Measurements from ENCODE around the gene UPK1B.
"Not testable (repeated sequence)": the region's sequence is repeated elsewhere in the genome, so short reads cannot be mapped to it uniquely, and the experiment has no call there.

UPK1B gene

DNA sequence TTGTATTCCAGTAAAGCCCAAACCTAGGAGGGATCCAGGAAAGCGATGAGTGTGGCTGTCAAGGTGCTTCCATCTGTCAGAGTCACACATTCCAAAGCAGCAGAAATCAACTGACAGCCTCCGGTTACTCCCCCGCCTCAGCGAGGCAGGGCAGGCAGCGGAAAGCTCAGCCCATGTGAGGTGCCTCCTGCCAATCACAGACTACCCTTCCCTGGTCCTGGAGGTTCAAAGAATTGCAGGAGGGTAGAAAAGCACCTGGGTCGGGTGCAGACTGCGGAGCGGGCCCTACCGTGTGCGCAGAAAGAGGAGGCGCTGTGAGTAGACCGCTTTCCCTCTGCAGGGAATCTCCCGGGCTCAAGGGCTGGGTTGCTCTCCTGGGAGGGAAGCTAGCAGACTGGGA lies at the start of gene UPK1B:
Gene UPK1B (plus strand): TSS at position 274 of the 400 bp plus-strand sequence. CDS start 13,144 bp downstream, outside the sequence.
- no peak for DNase-seq

DNA sequence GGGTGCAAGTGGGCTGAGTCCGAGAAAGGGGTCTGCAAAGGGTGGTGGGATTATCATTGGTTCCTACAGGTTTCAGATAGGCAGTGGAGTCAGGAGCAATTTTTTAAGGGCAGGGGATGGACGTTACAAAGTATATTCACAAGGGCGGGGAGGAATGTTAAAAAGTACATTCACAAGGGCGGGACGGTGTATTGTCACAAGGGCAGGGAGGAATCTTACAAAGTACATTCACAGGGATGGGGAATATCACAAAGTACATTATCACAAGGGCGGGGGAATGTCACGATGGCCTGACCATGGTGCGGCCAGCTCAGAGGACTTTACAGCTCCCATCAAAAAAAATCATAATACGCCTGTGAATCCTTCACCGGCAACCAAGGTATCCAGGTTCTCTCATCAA lies 48.1 kb upstream of the UPK1B start:
- DNase-seq, result no peak

DNA sequence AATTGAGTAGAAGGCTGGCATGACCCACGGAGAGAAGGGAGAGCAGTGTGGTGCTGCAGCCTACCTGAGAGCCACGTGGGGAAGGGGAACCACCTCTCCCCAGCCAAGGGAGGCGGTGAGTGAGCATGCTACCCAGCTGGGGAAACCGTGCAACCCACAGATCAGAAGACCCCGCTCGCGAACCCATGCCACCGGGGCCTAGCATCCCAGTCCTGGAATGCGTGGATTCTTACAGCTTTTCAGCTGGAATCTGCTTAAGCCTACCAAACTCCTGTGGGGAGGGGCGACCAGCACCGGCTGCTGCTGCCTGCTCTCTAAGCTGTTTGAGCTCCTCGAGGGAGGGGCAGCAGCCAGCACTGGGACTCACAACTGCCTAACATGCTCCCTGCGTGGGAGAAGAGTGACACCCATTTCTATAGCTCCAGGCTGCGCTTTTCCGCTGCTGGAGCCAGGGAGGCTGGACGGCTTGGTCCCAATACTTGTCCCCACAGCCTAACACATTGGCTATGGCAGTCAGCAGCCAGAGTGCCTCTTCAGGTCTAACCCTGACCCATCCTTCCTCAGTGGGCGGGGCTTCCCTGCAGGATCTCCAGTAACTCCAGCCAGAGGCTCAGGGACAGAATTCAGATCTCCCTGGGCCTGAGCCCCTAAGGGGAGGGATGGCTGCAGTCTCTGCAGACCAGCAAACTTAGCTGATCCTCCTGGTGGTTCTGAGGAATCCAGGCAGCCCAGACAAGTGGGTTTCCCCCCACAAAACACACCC lies 47.5 kb upstream of the UPK1B start:
- no peak for DNase-seq

DNA sequence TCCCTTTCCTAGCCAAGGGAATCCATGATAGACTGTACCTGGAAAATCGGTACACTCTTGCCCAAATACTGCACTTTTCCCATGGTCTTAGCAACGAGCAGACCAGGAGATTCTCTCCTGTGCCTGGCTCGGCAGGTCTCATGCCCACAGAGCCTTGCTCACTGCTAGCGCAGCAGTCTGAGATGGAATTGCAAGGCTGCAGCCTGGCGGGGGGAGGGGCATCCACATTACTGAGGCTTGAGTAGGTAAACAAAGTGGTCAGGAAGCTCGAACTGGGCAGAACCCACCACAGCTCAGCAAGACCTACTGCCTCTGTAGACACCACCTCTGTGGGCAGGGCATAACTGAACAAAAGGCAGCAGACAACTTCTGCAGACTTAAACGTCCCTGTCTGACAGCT lies 43.1 kb upstream of the UPK1B start:
- DNase-seq, result not testable (repeated sequence)

DNA sequence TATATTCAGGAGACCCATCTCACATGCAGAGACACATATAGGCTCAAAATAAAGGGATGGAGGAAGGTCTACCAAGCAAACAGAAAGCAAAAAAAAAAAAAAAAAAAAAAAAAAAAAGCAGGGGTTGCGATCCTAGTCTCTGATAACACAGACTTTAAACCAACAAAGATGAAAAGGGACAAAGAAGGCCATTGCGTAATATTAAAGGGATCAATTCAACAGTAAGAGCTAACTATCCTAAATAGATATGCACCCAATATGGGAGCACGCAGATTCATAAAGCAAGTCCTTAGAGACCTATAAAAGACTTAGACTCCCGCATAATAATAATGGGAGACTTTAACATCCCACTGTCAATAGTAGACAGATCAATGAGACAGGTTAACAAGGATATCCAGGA lies 41.1 kb upstream of the UPK1B start:
- DNase-seq, result not testable (repeated sequence)

DNA sequence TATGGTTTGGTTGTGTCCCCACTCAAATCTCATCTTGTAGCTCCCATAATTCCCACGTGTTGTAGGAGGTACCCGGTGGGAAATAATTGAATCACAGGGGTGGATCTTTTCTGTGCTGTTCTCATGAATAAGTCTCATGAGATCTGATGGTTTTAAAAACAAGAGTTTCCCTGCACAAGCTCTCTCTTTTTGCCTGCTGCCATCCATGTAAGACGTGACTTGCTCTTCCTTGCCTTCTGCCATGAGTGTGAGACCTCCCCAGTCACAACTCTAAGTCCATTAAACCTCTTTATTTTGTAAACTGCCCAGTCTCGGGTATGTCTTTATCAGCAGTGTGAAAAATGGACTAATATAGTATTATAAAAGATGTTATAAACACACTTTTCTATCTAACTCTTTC lies 34.0 kb upstream of the UPK1B start:
- not testable (repeated sequence) for DNase-seq

DNA sequence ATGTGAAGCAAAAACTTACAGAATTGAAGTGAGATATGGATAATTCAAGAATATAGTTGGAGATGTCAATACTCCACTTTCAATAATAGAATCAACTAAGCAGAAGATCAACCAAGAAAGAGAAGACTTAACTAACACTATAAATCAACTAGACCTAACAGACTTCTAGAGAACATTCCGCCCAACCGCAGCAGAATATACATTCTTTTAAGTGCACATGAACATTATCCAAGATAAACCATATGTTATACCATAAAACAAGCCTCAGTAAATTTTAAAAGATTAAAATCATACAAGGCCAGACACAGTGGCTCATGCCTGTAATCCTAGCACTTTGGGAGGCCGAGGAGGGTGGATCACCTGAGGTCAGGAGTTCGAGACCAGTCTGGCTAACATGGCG lies 32.9 kb upstream of the UPK1B start:
- no peak for DNase-seq

DNA sequence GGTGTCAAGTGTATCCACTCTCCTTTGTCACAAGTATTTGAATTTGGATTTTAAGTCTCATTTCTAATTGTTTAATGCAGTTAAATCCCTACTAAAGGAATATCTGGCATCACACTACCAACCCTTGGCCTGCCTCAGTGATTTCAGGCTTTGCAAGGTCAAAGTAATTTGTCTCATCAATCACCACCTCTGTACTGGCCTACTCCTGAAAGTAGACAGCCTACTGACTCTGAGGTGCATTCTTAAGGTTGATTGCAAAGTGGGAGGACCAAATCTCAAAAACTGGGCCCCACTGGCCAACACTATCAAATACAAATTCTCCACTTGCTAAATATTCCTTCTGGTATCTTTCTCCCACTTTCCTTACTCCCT lies 28.3 kb upstream of the UPK1B start:
- no peak for DNase-seq

DNA sequence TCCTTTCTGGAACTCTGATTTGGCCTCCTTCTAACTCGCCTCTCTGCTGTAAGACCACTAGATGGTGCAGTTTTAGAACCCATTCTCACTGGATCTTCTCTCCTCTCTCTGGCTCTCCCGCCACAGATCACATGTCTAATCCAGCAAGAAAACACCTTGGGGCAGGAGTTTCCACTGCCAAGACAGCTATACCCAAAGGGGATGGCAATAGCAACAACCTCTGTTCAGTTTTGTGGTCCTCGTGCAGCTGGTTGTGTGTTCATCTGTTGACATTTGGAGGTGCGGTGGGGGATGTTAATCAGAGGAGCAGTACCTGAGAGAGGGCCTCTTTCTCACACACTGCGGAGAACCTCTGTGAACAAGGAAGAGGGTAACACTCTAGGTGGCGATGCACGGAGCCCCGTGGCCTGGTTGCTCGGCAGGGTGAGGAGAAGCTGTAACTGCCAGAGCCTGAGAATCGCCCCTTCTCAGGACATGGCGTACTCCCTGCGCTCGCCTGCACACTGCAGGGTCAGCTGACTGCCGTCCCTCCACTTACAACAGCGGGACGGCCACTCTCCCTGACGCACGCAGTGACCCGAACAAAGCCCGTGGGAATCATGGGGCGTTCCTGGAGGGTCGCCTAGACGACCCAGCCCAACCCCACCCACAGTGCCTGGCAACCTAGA lies 27.8 kb upstream of the UPK1B start, which contains the start of gene TEX55:
Gene TEX55 (plus strand): TSS at position 666 of the 668 bp plus-strand sequence. CDS start 25 bp downstream, outside the sequence.
- DNase-seq, result no peak

DNA sequence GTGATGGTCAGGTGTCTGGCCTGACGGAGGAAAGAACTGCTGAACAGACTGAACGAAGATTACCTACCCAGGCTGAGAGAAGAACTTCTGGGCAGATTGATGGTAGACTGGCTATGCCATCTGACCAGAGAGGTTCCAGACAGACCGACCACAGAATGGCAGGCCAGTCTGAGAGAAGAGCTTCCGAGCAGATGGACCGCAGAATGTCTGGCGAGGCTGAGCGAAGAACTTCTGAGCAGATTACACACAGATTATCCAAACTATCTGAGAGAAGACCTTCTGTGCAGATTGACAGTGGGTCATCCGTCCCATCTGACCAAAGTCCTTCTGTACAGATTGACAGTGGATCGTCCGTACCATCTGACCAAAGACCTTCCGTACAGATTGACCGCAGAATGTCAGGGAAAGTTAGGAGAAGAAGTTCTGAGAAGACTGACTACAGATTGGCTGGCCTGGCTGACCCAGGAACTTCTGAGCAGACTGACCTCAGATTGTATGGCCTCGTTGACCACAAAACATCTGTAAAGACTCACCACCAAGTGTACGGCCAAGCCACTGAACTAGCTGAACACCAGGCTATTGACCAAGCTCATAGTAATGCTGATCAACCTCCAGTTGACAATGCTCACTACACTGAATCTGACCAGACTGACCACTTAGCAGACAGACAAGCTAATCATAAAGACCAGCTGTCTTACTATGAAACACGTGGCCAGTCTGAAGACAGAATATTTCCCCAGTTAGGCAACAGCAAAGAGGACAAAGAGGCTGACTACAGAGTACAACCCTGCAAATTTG lies 26.6 kb upstream of the UPK1B start:
- DNase-seq, result no peak

DNA sequence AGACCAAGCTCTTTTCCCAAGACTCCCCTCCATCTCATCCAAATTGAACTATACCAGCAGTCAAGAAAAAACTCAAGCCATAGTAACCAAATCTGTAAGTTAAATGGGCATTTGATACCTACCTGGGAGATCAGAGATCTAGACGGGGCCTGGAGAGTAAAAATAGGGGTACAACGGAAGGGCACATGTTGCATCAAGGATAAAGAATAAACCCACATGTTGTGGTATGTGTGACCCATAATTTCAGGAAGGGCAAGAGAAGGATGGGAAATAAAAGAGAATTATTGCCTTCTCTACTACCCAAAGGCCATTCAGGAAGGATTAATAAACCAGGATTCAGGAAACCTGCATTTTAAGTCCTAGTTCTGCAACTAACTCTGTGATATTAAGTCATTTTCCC lies 25.9 kb upstream of the UPK1B start:
- DNase-seq, result no peak

DNA sequence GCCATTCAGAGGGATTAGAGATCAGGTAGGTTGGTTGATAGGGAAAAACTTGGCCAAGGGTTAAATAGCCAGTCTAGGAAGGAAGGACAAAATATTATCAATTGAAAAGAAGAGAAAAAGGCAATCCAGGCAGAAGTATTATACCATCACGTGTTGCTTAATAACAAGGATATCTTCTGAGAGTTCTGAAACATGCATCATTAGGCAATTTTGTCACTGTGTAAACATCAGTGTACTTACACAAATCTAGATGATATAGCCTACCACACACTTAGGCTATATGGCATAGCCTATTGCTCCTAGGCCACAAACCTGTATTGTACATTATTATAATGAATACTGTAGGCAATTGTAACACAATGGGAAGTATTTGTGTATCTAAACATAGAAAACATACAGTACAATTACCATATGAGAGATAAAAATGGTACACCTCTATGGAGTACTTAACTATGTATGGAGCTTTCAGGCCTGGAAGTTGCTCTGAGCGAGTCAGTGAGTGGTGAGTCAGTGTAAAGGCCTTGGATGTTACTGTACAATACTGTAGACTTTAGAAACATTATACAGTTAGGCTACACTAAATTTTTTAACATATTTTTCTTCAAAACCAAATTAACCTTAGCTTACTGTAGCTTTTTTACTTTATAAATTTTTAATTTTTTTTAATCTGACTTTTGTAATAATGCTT lies 24.8 kb upstream of the UPK1B start:
- no peak for DNase-seq

DNA sequence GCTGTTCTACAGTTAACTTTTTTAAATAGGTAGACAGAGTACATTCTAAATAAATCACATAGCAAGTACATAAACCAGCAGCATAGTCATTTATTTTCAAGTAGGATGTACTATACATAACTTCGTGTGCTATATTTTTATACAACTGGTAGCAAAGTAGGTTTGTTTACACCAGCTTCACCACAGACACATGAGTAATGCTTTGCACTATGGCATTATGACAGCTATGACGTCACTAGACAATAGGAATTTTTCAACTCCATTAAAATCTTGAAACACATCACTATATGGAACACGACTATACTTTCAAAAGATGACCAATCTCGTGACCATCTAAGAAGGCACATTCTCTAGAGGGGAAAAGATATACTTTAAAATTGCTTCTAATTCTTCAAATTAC lies 23.9 kb upstream of the UPK1B start:
- DNase-seq, result no peak

DNA sequence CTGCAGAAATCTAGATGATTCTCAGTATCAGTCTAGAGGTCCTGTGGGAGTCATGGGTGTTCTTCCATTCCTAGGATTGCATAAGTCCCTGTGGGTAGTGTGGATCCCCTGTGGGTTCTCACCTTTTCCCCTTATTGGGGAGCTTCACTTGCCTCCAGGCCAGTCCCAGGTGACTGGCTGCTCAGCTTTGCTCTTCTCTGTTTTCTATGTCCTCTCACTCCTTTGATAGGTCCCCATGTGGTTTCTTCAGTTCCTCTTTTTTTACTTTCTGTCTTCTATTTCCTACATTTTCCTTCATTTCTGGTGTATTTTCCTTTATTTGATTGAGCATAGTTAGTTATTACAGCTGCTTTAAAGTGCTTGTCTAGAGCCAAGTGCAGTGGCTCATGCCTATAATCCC lies 16.5 kb upstream of the UPK1B start:
- DNase-seq, result no peak

DNA sequence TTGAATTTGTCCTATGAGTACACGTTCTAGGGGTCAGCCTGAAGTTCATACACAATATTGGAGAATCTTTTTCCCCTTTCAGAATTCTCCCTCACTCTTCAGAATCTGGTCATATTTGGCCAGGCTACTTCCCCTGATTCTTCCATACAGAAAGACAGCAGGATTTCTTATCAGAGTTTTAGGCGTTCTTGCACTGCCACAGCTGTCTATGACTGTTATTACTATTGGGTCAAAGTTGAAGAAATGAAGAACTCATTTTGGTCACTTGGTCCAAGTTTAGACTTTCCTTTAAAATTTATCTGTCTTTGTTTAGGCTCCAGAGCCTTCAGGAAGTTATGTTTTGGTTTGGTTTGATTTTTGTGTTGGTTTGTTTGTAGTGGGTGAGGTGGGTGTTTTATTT lies 15.4 kb upstream of the UPK1B start:
- DNase-seq, result no peak

DNA sequence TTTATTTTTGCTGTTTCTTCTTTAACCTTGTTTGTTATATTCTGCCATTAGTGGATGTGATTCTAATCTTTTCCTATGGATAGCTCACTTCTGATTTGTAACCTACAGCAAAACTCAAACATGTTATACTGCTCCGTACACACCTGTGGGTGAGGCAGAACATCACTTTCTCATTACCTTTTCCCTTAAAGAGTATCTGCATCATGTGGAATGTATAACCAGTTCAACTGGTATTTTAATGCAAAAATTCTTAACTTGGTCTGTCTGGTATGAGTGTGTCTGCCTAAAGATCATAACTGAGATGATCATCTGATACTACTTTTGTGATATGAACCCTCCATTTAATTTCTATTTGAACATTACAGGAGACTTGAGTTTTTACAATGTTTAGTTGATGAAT lies 13.0 kb upstream of the UPK1B start:
- no peak for DNase-seq

DNA sequence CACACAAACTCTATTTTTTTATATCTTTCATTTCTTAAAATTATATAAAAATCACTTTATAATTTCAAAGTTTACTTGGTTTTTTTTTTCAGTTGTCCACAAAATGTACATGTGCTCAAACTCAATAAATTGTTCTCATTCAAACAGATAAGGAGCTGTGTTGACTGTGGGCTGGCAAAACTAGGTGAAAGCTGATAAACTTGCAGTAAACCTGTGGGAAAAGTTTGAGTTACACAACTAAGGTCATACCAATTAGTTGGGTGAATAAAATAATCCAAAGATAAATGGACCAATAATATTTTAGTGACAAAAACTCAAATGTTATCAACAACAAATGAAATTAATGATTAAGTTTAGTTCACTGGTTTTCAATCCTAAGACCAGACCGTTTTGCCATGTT lies 12.6 kb upstream of the UPK1B start:
- no peak for DNase-seq

DNA sequence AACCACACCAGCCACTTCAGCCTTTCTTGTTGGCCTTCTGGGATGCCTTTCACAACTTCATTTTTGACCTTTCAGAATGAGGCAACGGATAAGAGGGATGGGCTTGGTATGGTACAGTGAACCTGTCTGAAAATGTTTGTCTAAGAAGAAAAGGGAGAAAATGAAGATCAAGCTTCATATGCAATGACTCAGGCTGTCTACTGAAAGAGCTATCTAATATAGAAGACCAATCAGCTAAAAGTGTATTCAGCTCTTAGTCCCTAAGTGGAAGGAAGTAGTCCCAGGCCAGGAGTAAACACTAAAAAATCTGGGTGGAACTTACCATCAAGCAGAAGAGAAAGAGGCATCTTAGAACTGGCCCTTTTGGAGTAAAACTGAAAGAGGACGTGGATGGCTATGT lies 12.2 kb upstream of the UPK1B start:
- DNase-seq, result no peak

DNA sequence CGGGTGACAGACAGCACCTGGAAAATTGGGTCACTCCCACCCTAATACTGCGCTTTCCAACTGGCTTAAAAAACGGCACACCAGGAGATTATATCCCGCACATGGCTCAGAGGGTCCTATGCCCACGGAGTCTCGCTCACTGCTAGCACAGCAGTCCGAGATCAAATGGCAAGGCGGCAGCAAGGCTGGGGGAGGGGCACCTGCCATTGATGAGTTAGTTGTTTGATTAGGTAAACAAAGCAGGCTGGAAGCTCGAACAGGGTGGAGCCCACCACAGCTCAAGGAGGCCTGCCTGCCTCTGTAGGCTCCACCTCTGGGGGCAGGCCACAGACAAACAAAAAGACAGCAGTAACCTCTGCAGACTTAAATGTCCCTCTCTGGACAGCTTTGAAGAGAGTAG lies 8.7 kb upstream of the UPK1B start:
- DNase-seq, result not testable (repeated sequence)

DNA sequence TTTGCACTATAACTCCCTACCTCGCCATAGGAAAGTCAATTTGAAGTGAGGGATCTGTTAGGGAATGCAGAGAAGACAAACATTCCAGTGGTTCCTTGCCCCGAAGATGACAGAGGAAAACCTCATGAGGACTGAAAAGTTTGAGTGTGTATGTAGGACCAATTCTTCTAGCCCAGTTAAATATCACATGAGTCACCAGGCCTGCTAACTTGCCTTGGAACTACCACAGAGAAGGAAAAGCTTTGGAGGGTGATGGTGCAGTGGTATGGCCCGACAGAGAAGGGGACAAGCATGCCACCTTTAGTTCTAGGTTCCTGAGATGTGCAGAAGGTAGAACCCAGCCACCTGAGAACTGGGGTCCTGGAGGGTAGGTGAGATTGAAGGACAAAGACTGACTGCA lies 2.6 kb upstream of the UPK1B start:
- no peak for DNase-seq

DNA sequence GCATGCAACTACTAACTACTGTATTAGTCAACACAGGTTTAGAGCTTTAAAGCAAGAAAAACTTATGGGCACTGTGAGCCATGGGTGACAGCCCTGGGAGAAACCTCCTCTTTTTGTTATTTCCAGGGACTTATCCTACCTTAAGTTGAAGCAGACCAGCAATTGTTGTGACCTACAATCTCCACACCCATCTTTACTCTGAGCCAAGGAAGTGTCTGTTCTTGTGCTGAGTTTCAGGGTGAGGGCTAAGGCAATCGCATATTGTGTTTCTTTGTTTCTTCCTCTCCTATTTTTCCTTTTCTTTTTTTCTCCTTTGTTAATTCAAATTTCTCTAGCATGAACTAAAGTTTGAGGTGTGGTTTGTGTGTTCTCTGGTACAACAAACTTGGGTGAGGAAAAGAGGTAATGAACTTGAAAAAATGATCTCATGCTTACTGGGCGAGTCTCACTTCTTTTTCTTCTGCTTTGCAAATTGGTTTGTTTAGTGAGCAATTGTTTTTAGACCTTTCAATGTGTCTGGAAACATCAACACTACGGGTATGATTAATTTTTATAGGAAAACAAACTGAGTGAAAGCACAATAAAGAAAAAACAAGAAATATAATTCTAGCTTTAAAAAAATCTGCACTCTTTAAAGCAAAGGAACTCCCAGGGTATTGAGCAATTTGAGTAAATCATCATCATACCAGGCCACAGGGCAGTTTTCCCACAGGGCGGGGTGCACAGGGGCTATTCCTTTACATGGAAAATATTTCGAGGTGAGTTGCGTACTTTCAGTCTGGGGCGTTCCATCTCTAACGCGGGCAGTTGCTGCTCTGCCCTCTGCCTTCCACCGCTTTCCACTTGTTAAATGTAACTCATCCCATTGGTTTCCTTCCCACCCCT lies 2.7 kb downstream of the UPK1B start:
- no peak for DNase-seq

DNA sequence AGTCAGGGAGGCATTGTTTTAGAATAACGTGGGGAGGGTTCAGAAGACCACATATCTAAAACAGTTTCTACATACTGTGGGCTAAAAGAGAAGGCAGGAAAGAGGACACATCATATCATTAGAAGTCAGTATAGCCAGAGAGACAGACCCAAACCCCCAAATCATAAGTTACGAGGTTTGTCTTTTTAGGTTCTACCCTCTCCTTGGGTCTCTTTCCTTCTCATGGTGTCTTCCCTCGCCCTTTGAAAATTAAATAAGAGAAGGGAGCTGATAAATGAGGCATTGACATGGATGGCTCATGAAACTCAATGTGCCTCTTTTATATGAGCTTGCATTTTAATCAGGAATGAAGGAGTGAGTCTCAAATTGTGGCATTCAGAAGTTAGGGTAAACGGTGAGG lies 3.4 kb downstream of the UPK1B start:
- no peak for DNase-seq
